C4-2B (cell line): ENCODE measurements around the gene ETFA.

ENCODE experiments used
- CTCF ChIP-seq: fragments of 450-650 bp; conservative IDR thresholded peaks from 2 replicates; pipeline ENCODE4 v1.5.1; 2017; ENCODE audit warnings: mild to moderate bottlenecking
- ZFX ChIP-seq: fragments of 450-650 bp; IDR thresholded peaks from 2 replicates; pipeline ENCODE4 v1.6.1; 2017

DNA sequence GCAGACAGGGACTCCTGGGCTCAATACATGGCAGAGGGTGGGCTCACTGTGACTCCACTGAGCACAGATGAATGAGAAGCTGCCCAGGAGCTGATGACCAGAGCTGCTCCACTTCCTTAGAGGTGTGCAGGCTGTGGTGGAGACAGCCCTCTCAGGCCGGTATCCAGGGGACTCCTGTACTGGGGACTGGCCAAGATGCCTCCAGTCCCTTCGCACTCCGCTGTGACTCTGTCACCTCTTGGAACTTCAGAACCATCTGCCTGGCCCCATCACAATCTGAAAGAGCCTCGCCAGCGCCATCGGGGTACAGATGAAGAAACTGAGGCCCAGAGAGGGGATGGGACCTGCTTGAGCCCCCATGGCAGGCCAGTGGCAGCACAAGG is 111.2 kb downstream of the ETFA start:
- TF ChIP-seq CTCF: no peak
- TF ChIP-seq ZFX: no peak
